ENCODE data around the gene PI4K2B. TPM values are rescaled to one million over a fixed set of nuclear protein-coding genes. Genes with fewer than 3 reads are reported as not detected.

PI4K2B gene
- total and polyA plus RNA-seq, 2 of the 13 experiments (the other 11 are each of a cell fraction or from before 2014, with no cell fraction given), result 6.9 to 25.8 TPM

DNA sequence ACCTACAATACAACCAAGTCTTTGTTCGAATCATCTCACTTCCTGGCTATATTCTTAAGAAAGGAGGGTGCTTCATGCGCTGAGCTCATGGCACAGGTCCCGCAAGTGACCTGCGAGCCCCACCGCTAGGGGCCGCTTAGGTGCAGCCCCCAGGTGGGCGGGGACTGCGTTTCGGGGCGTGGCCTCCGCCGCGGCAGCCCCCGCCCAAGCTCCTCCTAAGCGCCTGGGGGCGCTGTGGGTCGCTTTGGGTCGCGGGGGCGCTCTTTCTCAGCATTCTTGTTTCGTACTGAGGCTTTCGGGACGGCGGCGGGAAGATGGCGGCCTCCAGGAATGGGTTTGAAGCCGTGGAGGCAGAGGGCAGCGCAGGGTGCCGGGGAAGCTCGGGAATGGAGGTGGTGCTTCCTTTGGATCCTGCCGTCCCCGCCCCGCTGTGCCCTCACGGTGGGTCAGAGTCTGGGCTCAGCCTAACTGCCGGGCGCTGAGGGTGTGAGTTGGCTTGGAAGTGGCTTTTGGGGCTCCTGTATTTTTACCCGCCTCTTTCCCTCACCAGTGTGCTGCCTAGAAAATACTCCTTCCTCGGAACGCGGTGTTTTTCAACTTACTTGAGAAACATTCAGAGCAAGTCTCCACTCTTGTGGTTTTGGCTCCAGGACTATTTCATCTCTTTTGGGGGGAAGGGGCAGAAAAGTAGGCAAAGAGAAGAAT lies 78.8 kb downstream of the PI4K2B start, which contains the start of gene ZCCHC4 (continued):
- TF ChIP-seq HOMEZ (CRISPR knock-in tag; IDR thresholded peaks at IDR 0.05; ENCODE audit: low read depth) (peak; percentile 84; the same call in 1 of the 2 replicates), PAF1 (CRISPR knock-in tag; IDR thresholded peaks at IDR 0.05) (no peak), ZSCAN29 (CRISPR knock-in tag; conservative IDR thresholded peaks at IDR 0.05) (no peak), FOXO1 (CRISPR knock-in tag; IDR thresholded peaks at IDR 0.05) (no peak; the same call in 1 of the 2 replicates), ZMYM2 (CRISPR knock-in tag; IDR thresholded peaks at IDR 0.05) (peak; percentile 99), ZNF260 (CRISPR knock-in tag; IDR thresholded peaks at IDR 0.05; ENCODE audit: borderline replicate concordance, low read depth) (no peak), POLR2A (IDR thresholded peaks at IDR 0.05; ENCODE audit: insufficient read depth in 1 of 2, low read depth in 2 of 2, low read length in 2 of 2) (peak; percentile 79 to 85), ZNF567 (CRISPR knock-in tag; IDR thresholded peaks at IDR 0.05; ENCODE audit: borderline replicate concordance) (peak; percentile 56; the same call in 1 of the 2 replicates), FOXA1 (IDR thresholded peaks at IDR 0.05) (no peak), FOXA1 (CRISPR knock-in tag; IDR thresholded peaks at IDR 0.05) (peak; percentile 24), ZNF672 (CRISPR knock-in tag; IDR thresholded peaks at IDR 0.05) (0 out of 2 replicates have a peak, but pooled peaks have one; percentile 81), NR2C2 (CRISPR knock-in tag; IDR thresholded peaks at IDR 0.05; ENCODE audit: borderline replicate concordance) (peak; percentile 61), KAT8 (CRISPR knock-in tag; IDR thresholded peaks at IDR 0.05) (peak; percentile 99), SNRNP70 (IDR thresholded peaks at IDR 0.05; ENCODE audit: low read depth, low read length) (no peak), ZNF619 (CRISPR knock-in tag; IDR thresholded peaks at IDR 0.05) (peak; percentile 96; the same call in 1 of the 2 replicates), ZBTB37 (CRISPR knock-in tag; IDR thresholded peaks at IDR 0.05) (no peak), SP4 (CRISPR knock-in tag; IDR thresholded peaks at IDR 0.05) (peak; percentile 97), ZNF772 (CRISPR knock-in tag; IDR thresholded peaks at IDR 0.05) (peak; percentile 65; the same call in 1 of the 2 replicates), PHF5A (CRISPR knock-in tag; IDR thresholded peaks at IDR 0.05; ENCODE audit: low read depth, unreplicated experiment) (peak; percentile 92), ZNF251 (CRISPR knock-in tag; IDR thresholded peaks at IDR 0.05) (no peak), ZNF749 (CRISPR knock-in tag; IDR thresholded peaks at IDR 0.05; ENCODE audit: borderline replicate concordance) (peak; percentile 56; the same call in 1 of the 2 replicates), ZNF20 (CRISPR knock-in tag; IDR thresholded peaks at IDR 0.05) (0 out of 2 replicates have a peak, but pooled peaks have one; percentile 42)
- TF ChIP-seq, protein P1, sequence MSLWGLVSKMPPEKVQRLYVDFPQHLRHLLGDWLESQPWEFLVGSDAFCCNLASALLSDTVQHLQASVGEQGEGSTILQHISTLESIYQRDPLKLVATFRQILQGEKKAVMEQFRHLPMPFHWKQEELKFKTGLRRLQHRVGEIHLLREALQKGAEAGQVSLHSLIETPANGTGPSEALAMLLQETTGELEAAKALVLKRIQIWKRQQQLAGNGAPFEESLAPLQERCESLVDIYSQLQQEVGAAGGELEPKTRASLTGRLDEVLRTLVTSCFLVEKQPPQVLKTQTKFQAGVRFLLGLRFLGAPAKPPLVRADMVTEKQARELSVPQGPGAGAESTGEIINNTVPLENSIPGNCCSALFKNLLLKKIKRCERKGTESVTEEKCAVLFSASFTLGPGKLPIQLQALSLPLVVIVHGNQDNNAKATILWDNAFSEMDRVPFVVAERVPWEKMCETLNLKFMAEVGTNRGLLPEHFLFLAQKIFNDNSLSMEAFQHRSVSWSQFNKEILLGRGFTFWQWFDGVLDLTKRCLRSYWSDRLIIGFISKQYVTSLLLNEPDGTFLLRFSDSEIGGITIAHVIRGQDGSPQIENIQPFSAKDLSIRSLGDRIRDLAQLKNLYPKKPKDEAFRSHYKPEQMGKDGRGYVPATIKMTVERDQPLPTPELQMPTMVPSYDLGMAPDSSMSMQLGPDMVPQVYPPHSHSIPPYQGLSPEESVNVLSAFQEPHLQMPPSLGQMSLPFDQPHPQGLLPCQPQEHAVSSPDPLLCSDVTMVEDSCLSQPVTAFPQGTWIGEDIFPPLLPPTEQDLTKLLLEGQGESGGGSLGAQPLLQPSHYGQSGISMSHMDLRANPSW (CRISPR knock-in tag; IDR thresholded peaks at IDR 0.05; ENCODE audit: borderline replicate concordance), result peak; percentile 71; the same call in 1 of the 2 replicates
- TF ChIP-seq, protein P2, sequence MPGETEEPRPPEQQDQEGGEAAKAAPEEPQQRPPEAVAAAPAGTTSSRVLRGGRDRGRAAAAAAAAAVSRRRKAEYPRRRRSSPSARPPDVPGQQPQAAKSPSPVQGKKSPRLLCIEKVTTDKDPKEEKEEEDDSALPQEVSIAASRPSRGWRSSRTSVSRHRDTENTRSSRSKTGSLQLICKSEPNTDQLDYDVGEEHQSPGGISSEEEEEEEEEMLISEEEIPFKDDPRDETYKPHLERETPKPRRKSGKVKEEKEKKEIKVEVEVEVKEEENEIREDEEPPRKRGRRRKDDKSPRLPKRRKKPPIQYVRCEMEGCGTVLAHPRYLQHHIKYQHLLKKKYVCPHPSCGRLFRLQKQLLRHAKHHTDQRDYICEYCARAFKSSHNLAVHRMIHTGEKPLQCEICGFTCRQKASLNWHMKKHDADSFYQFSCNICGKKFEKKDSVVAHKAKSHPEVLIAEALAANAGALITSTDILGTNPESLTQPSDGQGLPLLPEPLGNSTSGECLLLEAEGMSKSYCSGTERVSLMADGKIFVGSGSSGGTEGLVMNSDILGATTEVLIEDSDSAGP (CRISPR knock-in tag; IDR thresholded peaks at IDR 0.05; ENCODE audit: borderline replicate concordance), result peak; percentile 95

Measured in HepG2 (cell line).